GM20000 (cell line): ENCODE measurements around the gene TRAK1.

Experiments
- DNase-seq: peaks from one replicate; pipeline ENCODE4 v3.0.0; 2012; ENCODE audit warnings: low spot score
- CTCF ChIP-seq: IDR thresholded peaks from 2 replicates; pipeline ENCODE4 v1.5.1; 2012; ENCODE audit warnings: mild to moderate bottlenecking, control low read depth; ENCODE audit errors: extremely low read depth, missing control alignments

The TRAK1 gene

GRCh38 chr3:42061713-42062380 is 29.3 kb upstream of the TRAK1 start:
- TF ChIP-seq CTCF = no peak
- no peak for DNase-seq

GRCh38 chr3:42062464-42062863 is 28.7 kb upstream of the TRAK1 start:
- TF ChIP-seq CTCF = no peak
- DNase-seq = no peak

GRCh38 chr3:42063888-42064287 is 27.3 kb upstream of the TRAK1 start:
- TF ChIP-seq CTCF = no peak
- no peak for DNase-seq

- TF ChIP-seq CTCF = no peak
- no peak for DNase-seq
Observed at GRCh38 chr3:42066516-42067181, 24.5 kb upstream of the TRAK1 start.

GRCh38 chr3:42067326-42067725 is 23.8 kb upstream of the TRAK1 start:
- no peak for TF ChIP-seq CTCF
- peak; percentile 79 for DNase-seq

- TF ChIP-seq CTCF = no peak
- DNase-seq = no peak
Observed at GRCh38 chr3:42068303-42069088, 22.7 kb upstream of the TRAK1 start.

GRCh38 chr3:42070089-42070488 is 21.1 kb upstream of the TRAK1 start:
- no peak for DNase-seq
- TF ChIP-seq CTCF = no peak
